OCI-LY3 (cell line): ENCODE measurements around the gene WSCD2.

ENCODE experiments used
- H2AFZ ChIP-seq: fragments of 200-600, 300-600 bp; shearing (Covaris generic); 2 replicates; pipeline ENCODE4 v1.6.0; 2014; ENCODE audit warnings: antibody characterized with exemption, low read depth, low read length
- H3K27ac ChIP-seq: fragments of 200-600, 300-600 bp; sonication (generic); 2 replicates; pipeline ENCODE4 v1.5.1; 2014; ENCODE audit warnings: mild to moderate bottlenecking, low read length, moderate library complexity, mixed read lengths
- H3K27me3 ChIP-seq: fragments of 200-600, 300-600 bp; sonication (generic); 2 replicates; pipeline ENCODE4 v1.6.1; 2014; ENCODE audit warnings: low read depth, low read length, mixed read lengths
- H3K36me3 ChIP-seq: fragments of 200-600, 300-600 bp; sonication (generic); replicated peaks from 2 replicates; pipeline ENCODE3; 2014; ENCODE audit warnings: low read depth, low read length, mixed read lengths
- H3K4me1 ChIP-seq: fragments of 300-600, 200-600 bp; sonication (generic); 2 replicates; pipeline ENCODE4 v1.6.1; 2014; ENCODE audit warnings: low read length, mixed read lengths
- H3K4me2 ChIP-seq: fragments of 200-600, 300-600 bp; sonication (generic); 2 replicates; pipeline ENCODE4 v1.6.1; 2014; ENCODE audit warnings: low read length, mixed read lengths
- H3K4me3 ChIP-seq: fragments of 300-600, 200-600 bp; sonication (generic); 2 replicates; pipeline ENCODE4 v1.5.1; 2014; ENCODE audit warnings: antibody characterized with exemption, mild to moderate bottlenecking, low read length, moderate library complexity
- H3K79me2 ChIP-seq: fragments of 300-600, 200-600 bp; shearing (Covaris generic); 2 replicates; pipeline ENCODE4 v1.6.1; 2014; ENCODE audit warnings: mild to moderate bottlenecking, low read length, mixed read lengths
- H3K9ac ChIP-seq: fragments of 300-600, 200-600 bp; shearing (Covaris generic); 2 replicates; pipeline ENCODE4 v1.6.0; 2014; ENCODE audit warnings: mild to moderate bottlenecking, low read length, moderate library complexity
- H3K9me3 ChIP-seq: fragments of 200-600, 300-600 bp; shearing (Covaris generic); 2 replicates; pipeline ENCODE4 v1.6.1; 2014; ENCODE audit warnings: low read length, mixed read lengths; ENCODE audit not compliant: insufficient read depth
- H4K20me1 ChIP-seq: fragments of 200-600, 300-600 bp; sonication (generic); 2 replicates; pipeline ENCODE4 v1.6.1; 2016; ENCODE audit warnings: low read length, mixed read lengths; ENCODE audit not compliant: insufficient read depth
- EZH2phosphoT487 ChIP-seq: fragments of 200-600 bp; shearing (Covaris generic); IDR thresholded peaks from 2 replicates; pipeline ENCODE4 v1.6.1; 2018; ENCODE audit warnings: antibody characterized with exemption, mixed run types, low read depth
- TF ChIP-seq, protein P1 (sequence below): fragments of 200-600, 300-600 bp; sonication (generic); IDR thresholded peaks from 2 replicates; pipeline ENCODE4 v1.5.1; 2014; ENCODE audit warnings: antibody characterized with exemption, low read length, low read depth

WSCD2 gene

DNA sequence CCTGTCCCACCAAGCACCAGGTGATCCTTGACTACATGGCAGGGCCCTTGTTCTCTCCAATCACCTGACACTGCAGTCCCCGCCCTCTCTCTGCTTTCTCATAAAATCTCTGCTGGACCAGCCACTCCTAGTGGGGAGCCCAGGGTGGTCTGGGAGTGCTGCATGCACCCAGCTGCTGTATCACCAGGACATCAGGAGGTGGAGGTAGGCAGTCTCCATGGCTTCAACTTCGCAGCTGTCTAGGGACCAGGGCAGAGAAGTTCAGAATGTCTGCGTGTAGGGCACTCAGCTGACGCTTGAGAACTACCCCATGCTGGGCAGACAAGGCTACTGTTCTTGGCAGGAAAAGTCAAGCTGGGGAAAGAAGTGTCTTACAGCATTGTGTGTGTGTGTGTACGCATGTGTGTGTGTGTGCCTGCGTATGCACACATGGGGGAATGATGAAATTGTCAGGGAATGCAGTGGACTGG, 2.6 kb downstream of the WSCD2 start:
- H3K9me3 ChIP-seq: no peaks in the 10 kb centered on the region
- H3K79me2 ChIP-seq: no peaks in the 10 kb centered on the region
- TF ChIP-seq, protein P1, sequence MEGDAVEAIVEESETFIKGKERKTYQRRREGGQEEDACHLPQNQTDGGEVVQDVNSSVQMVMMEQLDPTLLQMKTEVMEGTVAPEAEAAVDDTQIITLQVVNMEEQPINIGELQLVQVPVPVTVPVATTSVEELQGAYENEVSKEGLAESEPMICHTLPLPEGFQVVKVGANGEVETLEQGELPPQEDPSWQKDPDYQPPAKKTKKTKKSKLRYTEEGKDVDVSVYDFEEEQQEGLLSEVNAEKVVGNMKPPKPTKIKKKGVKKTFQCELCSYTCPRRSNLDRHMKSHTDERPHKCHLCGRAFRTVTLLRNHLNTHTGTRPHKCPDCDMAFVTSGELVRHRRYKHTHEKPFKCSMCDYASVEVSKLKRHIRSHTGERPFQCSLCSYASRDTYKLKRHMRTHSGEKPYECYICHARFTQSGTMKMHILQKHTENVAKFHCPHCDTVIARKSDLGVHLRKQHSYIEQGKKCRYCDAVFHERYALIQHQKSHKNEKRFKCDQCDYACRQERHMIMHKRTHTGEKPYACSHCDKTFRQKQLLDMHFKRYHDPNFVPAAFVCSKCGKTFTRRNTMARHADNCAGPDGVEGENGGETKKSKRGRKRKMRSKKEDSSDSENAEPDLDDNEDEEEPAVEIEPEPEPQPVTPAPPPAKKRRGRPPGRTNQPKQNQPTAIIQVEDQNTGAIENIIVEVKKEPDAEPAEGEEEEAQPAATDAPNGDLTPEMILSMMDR: no peak
- no peak for TF ChIP-seq EZH2phosphoT487
- no peak overlapping the region for H3K4me2 ChIP-seq
- H2AFZ ChIP-seq: no peak overlapping the region
- H3K4me3 ChIP-seq: no peak overlapping the region
- no peaks in the 10 kb centered on the region for H4K20me1 ChIP-seq
- H3K36me3 ChIP-seq: no peaks in the 10 kb centered on the region
- H3K9ac ChIP-seq: no peak overlapping the region
- peaks cover 10% of the 10 kb centered on the region for H3K4me1 ChIP-seq
- H3K27ac ChIP-seq: no peak overlapping the region
- peaks cover 71% of the 10 kb centered on the region for H3K27me3 ChIP-seq

DNA sequence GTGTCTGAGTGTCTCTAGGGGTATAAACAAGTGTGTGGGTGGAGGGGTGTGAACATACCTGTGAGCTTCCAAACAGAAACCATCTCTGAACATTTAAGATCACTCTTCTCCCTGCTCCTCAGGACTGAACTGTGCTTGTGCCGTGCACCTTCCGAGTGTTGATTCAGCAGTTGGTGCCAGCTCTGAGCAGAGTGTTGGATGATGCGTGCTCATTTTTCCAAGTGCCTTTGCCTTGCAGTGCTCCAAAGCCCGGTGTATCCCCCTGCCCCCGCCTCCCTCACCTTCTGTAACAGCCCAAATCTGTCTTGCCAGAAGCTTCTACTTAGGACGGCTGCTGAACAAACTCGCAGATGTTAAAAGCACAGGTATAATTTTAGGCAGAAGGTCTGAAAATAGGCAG, 4.4 kb downstream of the WSCD2 start:
- H4K20me1 ChIP-seq: no peaks in the 10 kb centered on the region
- H3K4me1 ChIP-seq: peaks cover 9% of the 10 kb centered on the region

DNA sequence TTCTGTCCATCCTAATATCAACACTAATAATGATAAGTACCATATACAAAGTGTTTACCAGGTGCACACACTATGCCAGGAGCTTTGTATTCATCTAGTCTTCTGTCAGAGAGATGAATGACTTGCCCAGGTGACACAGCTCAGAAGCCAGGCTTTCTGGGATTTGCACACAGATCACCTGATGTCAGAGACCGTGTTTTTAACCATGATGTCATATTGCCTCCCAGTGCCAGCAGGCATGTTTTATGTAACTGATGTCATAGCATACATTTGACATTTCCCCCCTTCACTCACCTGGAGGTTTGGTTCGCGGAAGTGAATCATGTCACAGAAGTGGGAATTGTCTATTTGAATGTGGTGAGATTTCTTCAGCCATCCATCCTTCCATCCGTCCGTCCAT, 5.7 kb downstream of the WSCD2 start:
- Histone ChIP-seq H3K27me3 (peaks cover 67% of the 10 kb centered on the region), H3K9ac (no peak overlapping the region), H3K9me3 (no peaks in the 10 kb centered on the region), H3K4me2 (no peak overlapping the region), H3K27ac (no peak overlapping the region), H3K79me2 (no peaks in the 10 kb centered on the region), H3K4me3 (no peak overlapping the region), H3K36me3 (no peaks in the 10 kb centered on the region), H2AFZ (no peak overlapping the region), H4K20me1 (no peaks in the 10 kb centered on the region), H3K4me1 (0 out of 2 replicates have a peak, but pooled peaks cover under 1% of the 10 kb centered on the region)
- TF ChIP-seq EZH2phosphoT487: no peak
- TF ChIP-seq, protein P1: no peak

More for the DNA sequence above, 4.4 kb downstream of the WSCD2 start:
- H3K79me2 ChIP-seq: no peaks in the 10 kb centered on the region
- no peaks in the 10 kb centered on the region for H3K36me3 ChIP-seq
- no peak overlapping the region for H3K9ac ChIP-seq
- H3K27me3 ChIP-seq: peaks cover 65% of the 10 kb centered on the region
- H3K4me3 ChIP-seq: no peak overlapping the region
- TF ChIP-seq, protein P1: no peak
- TF ChIP-seq EZH2phosphoT487: no peak
- H3K9me3 ChIP-seq: no peaks in the 10 kb centered on the region
- no peak overlapping the region for H3K4me2 ChIP-seq
- H3K27ac ChIP-seq: no peak overlapping the region
- no peak overlapping the region for H2AFZ ChIP-seq

DNA sequence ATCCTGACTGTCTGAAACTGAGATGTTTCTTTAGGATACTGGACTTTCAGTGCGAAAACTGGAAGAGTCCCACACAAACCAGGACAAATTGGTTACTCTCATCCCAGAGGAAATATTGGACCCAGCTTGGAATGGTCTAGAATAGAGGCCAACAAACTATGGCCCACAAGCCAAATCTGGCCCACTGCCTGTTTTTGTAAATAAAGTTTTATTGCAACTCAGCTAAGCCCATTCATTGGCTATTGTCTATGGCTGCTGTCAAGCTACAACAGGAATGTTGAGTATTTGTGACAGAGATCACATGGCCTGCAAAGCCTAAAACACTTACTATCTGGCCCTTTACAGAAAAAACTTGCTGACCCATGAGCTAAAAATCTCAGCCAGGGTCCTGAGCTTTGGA, 6.5 kb downstream of the WSCD2 start:
- Histone ChIP-seq H3K9me3 (no peaks in the 10 kb centered on the region), H3K27me3 (peaks cover 63% of the 10 kb centered on the region)

More for the DNA sequence above, 6.5 kb downstream of the WSCD2 start:
- TF ChIP-seq, protein P1: no peak
- no peak for TF ChIP-seq EZH2phosphoT487
- Histone ChIP-seq H3K4me2 (no peak overlapping the region), H3K36me3 (no peaks in the 10 kb centered on the region), H3K79me2 (no peaks in the 10 kb centered on the region), H3K27ac (no peak overlapping the region), H4K20me1 (no peaks in the 10 kb centered on the region), H2AFZ (no peak overlapping the region), H3K4me1 (no peaks in the 10 kb centered on the region), H3K9ac (no peak overlapping the region), H3K4me3 (no peak overlapping the region)
